ENCODE measurements around the gene ARFRP1. TPM values are rescaled to one million over a fixed set of nuclear protein-coding genes. Genes with fewer than 3 reads are reported as not detected.

Gene ARFRP1
- total and polyA plus RNA-seq, 2 of the 13 experiments (the other 11 are each of a cell fraction or from before 2014, with no cell fraction given): 32.0 to 51.1 TPM

DNA sequence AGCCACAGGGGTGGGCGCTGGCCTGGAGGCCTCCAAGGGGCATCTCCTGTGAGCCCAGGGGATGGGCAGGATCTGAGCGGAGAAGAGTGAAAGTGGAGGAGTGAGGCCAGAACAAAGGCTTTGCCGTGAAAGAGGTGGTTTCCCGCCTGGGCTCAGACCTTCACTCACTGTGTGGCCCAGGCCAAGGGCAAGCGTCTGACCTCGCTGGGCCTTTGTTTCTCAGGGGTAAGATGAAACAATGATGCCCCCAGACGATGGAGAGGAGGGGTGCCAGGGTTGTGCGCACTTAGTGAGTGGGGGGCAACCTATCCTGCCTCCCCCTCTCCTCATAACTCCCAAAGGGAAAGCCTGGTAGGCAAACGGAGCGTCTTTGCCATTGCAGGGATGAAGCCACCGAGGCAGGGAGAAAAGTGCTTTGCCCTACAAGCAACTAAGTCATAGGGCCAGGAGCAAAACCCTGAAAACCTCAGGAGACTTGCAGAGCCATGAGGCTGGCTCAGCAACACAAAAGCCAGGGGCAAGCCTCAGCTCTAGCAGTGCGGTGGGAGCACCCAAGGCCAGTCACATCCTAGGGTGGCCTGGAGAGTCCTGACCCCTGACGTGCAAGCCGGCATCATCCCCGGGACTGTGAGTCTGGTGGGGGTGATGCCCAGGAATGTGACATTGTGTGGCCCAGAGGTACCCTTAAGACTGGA lies 53.7 kb downstream of the ARFRP1 start (continued):
- TF ChIP-seq EED (CRISPR knock-in tag; IDR thresholded peaks at IDR 0.05) (0 out of 2 replicates have a peak, but pooled peaks have one; percentile 49), ZNF616 (CRISPR knock-in tag; IDR thresholded peaks at IDR 0.05; ENCODE audit: low read depth) (0 out of 2 replicates have a peak, but pooled peaks have one; percentile 17), NFKB2 (CRISPR knock-in tag; IDR thresholded peaks at IDR 0.05; ENCODE audit: borderline replicate concordance) (peak; percentile 67; the same call in 1 of the 2 replicates), STAG1 (CRISPR knock-in tag; IDR thresholded peaks at IDR 0.05) (no peak), NONO (IDR thresholded peaks at IDR 0.05) (no peak), NONO (CRISPR knock-in tag; conservative IDR thresholded peaks at IDR 0.05) (0 out of 2 replicates have a peak, but pooled peaks have one; percentile 1)
- TF ChIP-seq, protein P1, sequence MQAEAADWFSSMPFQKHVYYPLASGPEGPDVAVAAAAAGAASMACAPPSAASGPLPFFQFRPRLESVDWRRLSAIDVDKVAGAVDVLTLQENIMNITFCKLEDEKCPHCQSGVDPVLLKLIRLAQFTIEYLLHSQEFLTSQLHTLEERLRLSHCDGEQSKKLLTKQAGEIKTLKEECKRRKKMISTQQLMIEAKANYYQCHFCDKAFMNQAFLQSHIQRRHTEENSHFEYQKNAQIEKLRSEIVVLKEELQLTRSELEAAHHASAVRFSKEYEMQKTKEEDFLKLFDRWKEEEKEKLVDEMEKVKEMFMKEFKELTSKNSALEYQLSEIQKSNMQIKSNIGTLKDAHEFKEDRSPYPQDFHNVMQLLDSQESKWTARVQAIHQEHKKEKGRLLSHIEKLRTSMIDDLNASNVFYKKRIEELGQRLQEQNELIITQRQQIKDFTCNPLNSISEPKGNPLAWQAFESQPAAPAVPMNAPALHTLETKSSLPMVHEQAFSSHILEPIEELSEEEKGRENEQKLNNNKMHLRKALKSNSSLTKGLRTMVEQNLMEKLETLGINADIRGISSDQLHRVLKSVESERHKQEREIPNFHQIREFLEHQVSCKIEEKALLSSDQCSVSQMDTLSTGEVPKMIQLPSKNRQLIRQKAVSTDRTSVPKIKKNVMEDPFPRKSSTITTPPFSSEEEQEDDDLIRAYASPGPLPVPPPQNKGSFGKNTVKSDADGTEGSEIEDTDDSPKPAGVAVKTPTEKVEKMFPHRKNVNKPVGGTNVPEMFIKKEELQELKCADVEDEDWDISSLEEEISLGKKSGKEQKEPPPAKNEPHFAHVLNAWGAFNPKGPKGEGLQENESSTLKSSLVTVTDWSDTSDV (CRISPR knock-in tag; IDR thresholded peaks at IDR 0.05): 0 out of 2 replicates have a peak, but pooled peaks have one; percentile 47
- TF ChIP-seq, protein P2, sequence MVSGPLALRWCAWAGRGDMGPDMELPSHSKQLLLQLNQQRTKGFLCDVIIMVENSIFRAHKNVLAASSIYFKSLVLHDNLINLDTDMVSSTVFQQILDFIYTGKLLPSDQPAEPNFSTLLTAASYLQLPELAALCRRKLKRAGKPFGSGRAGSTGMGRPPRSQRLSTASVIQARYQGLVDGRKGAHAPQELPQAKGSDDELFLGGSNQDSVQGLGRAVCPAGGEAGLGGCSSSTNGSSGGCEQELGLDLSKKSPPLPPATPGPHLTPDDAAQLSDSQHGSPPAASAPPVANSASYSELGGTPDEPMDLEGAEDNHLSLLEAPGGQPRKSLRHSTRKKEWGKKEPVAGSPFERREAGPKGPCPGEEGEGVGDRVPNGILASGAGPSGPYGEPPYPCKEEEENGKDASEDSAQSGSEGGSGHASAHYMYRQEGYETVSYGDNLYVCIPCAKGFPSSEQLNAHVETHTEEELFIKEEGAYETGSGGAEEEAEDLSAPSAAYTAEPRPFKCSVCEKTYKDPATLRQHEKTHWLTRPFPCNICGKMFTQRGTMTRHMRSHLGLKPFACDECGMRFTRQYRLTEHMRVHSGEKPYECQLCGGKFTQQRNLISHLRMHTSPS (CRISPR knock-in tag; IDR thresholded peaks at IDR 0.05; ENCODE audit: low read depth): peak; percentile 58; the same call in 1 of the 2 replicates
- TF ChIP-seq, protein P3, sequence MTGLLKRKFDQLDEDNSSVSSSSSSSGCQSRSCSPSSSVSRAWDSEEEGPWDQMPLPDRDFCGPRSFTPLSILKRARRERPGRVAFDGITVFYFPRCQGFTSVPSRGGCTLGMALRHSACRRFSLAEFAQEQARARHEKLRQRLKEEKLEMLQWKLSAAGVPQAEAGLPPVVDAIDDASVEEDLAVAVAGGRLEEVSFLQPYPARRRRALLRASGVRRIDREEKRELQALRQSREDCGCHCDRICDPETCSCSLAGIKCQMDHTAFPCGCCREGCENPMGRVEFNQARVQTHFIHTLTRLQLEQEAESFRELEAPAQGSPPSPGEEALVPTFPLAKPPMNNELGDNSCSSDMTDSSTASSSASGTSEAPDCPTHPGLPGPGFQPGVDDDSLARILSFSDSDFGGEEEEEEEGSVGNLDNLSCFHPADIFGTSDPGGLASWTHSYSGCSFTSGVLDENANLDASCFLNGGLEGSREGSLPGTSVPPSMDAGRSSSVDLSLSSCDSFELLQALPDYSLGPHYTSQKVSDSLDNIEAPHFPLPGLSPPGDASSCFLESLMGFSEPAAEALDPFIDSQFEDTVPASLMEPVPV (CRISPR knock-in tag; IDR thresholded peaks at IDR 0.05): 0 out of 2 replicates have a peak, but pooled peaks have one; percentile 0
